Activated CD4-positive, alpha-beta T cell treated with anti-CD3 and anti-CD28 coated beads for 4 hours (primary cell): Measurements from ENCODE around the gene BEX2.
"Not testable (repeated sequence)": the region's sequence is repeated elsewhere in the genome, so short reads cannot be mapped to it uniquely, and the experiment has no call there.

Source experiments
- DNase-seq, 2 donors: peaks; one replicate each; pipeline ENCODE4 v3.0.0-alpha.2; 2020

The BEX2 gene

GRCh38 chrX:103310555-103311398 lies at the start of gene BEX2:
Gene BEX2 (minus strand): TSS chrX:103310990. CDS start chrX:103309976, 1,014 bp downstream.
- peak; percentile 82 to 85 for DNase-seq

GRCh38 chrX:103360092-103360491 lies 49.3 kb upstream of the BEX2 start:
- DNase-seq: no peak

GRCh38 chrX:103359605-103360004 lies 48.8 kb upstream of the BEX2 start:
- not testable (repeated sequence) for DNase-seq

GRCh38 chrX:103357871-103358270 lies 47.1 kb upstream of the BEX2 start:
- DNase-seq: no peak

DNA sequence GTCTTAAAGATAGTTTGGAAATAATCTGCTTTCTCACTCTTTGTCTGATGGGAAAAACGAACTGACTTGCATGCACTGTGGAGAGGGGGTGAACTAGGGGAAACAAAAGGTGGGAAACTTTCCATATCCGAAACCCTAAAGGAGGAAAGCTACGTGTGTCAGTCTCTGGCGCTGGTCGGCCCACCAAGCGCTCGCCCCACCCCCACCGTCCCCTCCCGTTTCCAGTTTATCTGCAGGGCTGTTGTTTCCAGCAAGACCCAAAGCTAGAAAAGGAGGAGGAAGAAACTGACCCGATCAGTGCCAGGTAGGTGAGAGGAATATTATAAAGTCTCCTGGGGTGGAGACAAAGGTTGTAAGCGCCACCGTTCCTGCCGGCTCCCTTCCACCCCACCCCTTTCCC lies 46.1 kb upstream of the BEX2 start:
- DNase-seq: no peak

DNA sequence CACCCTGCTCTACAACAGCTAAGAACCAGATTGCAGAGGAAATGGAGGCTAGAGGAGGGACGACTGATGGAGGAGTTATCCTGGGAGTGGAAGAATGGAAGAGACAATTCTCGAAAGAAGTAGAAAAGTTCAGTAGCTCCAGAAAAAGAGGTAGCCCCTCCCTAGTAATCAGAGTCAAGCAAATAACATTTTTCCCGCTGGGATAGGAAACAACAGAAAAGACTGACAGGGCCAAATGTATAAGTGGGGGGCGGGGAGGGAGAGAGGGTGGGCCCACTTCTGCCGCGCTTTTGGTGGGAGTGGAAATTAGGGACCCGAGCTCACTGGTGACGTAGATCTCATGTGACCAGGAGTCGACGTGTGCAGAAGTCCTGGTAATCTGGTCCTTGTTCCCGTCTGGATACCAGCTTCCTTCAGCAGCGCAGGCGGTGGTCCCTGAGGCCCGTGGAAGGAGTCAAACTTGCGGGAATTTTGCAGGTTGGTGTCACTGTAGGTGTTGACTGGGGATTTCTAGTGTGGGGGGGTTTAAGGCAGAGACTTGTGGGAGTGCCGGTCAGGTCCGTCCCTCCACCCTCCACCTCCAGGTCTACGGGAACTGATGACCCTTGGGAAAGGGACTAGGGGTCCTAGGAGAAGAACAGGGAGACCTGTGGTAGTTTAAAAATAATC lies 45.5 kb upstream of the BEX2 start, which contains the start of gene TCEAL9:
Gene TCEAL9 (plus strand): TSS at position 377 of the 669 bp plus-strand sequence. CDS start 1,179 bp downstream, outside the sequence.
- no peak for DNase-seq

- DNase-seq: no peak
Observed at GRCh38 chrX:103347682-103348397, 37.0 kb upstream of the BEX2 start.

DNA sequence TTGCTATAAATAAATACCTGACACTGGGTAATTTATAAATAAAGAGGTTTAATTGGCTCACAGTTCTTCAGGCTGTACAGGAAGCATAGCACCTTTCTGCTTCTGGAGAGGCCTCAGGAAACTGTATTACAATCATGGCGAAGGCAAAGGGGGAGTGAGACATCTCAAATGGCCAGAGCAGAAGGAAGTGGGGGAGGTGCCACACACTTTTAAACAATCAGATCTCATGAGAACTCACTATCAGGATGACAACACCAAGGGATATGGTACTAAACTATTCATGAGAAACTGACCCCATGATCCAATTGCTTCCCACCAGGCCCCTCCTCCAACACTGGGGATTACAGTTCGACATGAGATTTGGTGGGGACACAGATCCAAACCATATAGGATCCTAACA lies 33.8 kb upstream of the BEX2 start:
- DNase-seq: no peak

DNA sequence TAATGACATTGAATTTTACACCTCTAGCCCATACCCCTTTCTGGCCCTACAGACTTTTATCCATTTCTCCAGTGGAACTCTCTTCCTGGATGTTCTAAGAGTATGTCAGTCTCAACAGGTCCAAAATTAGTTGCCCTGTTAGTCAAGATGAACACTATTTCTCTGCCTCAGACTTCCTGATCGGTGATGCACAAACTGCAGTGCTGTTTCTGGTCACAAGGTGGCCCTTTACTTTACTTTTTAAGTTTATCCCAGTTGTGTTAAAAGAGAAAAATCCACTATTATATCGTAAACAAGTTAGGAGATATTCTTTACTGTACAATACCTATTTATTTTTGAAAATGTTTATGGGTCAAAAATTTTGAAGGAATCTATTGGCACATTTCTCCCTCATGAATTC lies 32.3 kb upstream of the BEX2 start:
- DNase-seq: peak; percentile 22 to 23

DNA sequence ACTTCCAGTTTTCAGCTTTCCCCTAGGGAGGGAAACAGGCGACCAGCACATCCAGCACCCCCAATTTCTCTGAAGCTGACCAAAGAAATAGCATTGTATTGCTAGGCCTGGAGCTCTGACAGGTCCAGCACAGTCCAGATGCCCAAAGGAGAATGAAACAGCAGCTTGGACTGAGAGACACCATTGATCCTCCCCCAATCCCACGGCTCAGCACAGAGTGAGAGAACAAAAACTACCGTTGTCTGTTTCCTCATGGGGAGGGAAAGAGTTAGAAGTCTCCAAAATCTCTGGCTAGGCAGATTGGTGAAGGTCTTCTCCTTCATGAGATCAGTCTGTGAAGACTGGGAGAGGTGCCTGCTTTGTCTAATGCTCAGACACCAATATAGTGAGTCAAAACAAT lies 27.9 kb upstream of the BEX2 start:
- DNase-seq: no peak

DNA sequence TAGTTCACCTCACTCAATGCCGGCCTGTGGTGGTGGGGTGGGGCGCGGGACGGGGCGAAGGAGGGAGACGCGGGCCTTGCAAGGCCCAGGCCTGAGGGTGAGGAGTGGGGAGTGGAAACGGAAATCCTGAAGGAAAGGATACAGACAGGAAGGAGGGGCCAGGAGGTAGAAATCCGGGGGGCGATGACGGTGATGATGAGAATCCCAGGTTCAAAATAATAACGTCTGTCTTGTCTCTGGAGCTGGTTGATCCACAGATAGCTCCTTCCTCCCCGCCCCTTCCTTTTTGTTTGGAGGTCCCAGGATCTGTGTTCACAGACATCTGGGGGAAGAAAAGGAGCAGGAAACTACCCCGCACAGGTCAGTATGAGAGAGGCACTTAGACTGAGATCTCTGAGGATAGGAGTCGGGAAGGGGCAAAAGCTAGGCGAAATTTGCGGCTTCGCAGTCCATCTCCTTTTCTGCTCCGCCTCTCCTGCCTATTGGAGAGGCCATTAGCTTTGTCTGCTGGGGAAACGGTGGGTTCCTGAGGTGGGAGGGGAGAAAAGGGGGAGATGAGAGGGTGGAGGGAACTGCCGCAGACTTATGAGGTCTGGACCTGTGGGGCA lies 20.0 kb upstream of the BEX2 start:
- no peak for DNase-seq

- DNase-seq: no peak
Observed at GRCh38 chrX:103329991-103330390, 19.2 kb upstream of the BEX2 start, which contains the start of gene TCEAL7. Gene TCEAL7 (plus strand): TSS chrX:103330239. CDS start chrX:103331404, 1,165 bp downstream.

GRCh38 chrX:103311399-103311780 lies 600 bp upstream of the BEX2 start:
- no peak for DNase-seq

DNA sequence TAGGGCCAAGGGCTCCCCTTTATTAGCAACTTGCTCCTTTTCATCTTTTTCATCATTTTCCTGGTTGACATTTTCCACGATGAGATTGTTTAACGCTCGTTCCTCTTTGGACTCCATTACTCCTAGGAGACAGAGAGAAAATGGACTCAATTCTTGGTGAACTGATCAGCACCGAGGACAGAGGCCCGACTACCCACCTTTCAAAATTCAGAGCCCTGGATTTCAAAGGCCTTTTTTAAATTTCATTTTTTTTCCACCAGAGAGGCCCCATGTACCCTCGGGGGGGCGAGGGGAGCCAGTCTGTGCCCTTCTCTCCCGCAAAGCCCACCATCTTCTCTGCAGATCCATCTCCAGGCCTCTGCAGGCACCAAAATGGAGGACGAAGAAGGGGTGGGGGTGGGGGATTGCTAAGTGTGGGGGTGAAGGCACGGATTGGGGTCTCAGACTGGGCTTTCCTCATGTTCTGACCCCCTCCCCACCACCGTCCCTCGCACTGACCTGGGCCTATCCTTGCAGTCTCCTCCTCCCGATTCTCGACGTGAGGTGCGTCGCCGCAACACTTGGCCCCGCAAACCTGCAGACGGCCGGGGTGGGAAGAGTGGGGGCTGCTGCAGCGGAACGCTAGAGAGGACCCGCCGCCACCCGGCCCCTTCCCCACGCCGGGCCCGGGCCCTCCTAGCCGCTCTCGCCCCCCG lies 783 bp downstream of the BEX2 start:
- DNase-seq: no peak

DNA sequence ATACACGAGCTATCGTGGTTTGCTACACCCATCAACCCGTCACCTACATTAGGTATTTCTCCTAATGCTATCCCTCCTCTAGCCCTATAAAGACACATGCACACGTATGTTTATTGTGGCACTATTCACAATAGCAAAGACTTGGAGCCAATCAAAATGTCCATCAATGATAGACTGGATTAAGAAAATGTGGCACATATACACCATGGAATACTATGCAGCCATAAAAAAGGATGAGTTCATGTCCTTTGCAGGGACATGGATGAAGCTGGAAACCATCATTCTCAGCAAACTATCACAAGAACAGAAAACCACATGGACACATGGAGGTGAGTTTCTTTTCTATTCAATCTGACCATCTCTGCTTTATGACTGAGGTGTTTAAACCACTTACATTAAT lies 5.1 kb downstream of the BEX2 start:
- DNase-seq: not testable (repeated sequence)

GRCh38 chrX:103304705-103305104 lies 6.1 kb downstream of the BEX2 start:
- no peak for DNase-seq

- DNase-seq: no peak
Observed at GRCh38 chrX:103293118-103293517, 17.7 kb downstream of the BEX2 start.

DNA sequence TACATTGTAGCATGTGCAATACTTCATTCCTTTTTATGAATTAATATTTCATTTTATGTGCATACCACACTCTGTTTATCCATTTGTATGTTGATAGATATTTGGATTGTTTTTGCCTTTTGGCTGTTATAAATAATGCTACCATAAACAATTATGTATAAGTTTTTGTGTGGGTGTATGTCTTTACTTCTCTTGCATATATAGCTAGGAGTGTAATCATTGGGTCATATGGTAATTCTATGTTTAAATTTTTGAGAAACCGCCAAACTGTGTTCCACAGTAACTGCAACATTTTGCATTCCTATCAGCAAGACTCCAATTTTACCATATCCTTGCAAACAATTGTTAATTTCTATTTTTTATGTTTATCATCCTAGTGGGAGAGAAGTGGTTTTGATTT lies 31.2 kb downstream of the BEX2 start:
- no peak for DNase-seq

DNA sequence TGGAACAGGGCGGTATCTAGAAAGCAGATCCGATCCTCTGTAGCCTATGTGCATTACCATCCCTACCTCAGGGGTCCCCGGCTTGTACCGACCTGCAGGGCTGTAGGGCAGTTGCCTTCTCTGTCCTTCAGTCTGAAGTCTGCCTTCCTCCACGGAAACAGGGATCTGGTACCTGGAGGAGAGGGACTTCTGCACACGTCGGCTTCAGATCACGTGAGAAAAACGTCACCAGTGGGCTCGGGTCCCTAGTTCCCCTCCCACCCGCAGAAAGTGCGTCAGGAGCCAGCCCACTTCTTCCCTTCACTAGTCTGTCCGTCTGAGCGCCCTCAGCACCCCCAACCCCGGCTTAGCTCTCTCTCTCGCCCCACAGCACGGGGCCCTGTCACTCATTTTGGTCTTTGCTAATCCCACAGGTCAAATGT lies 34.2 kb downstream of the BEX2 start, which contains the start of gene TCEAL5:
Gene TCEAL5 (minus strand): TSS at position 170 of the 422 bp plus-strand sequence. CDS start 2,187 bp downstream, outside the sequence.
- no peak for DNase-seq

DNA sequence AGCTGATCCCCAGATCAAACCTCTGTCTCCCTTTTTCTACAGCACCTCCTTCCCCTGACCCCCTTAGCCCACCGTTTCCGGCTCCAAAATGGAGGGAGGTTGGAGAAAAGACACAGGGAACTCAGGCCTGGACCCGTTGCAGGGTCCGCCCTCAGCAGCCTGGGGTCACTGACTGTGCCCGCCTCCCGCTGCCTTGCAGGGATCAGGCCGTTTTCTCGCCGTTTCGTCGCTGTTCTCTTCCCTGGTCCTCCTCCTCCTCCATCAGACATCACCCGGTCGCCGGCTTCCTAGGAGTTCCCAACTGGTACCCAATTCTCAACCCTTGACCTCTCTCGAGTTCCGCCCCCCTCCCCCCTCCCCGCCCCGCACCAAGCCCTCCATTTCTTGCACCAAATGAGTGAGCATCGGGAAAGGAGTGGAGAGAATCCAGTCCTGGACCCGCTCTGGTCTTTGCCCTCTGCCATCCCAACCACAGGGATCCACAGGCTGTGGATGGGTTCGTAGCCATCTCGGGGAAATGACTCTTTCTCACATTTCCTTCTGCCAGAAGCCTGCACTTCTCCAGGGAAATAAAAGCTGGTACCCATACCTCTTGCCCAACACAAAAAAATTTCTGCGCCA lies 34.7 kb downstream of the BEX2 start:
- no peak for DNase-seq

DNA sequence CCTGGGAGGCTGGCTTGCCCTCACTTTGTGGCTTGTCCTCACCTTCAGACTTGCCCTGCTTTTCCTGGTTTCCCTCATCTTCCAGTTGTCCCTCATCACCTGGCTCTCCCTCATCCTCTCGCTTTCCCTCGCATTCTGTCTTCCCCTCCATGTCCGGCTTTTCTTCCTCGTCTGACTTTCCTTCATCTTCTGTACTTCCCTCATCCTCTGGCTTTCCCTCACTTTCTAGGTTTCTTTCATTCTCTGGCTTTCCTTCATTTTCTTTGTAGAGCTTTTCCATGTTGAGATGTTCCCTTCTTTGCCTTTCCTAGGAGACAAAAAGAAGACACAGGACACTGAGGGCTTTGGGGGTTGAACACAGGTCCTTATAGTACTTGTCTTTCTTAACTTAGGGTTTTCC lies 36.5 kb downstream of the BEX2 start:
- no peak for DNase-seq
